Skeletal muscle cell (primary cell): ENCODE results near the gene SELENON.

Experiments used
- DNase-seq: peaks from one replicate; pipeline ENCODE4 v3.0.0-alpha.2; 2010; ENCODE audit warnings: low read depth
- H3K4me3 ChIP-seq: 2 replicates; pipeline ENCODE4 v1.5.1; 2011; ENCODE audit warnings: low read depth, mild to moderate bottlenecking, control low read depth, low read length, moderate library complexity

SELENON gene

DNA sequence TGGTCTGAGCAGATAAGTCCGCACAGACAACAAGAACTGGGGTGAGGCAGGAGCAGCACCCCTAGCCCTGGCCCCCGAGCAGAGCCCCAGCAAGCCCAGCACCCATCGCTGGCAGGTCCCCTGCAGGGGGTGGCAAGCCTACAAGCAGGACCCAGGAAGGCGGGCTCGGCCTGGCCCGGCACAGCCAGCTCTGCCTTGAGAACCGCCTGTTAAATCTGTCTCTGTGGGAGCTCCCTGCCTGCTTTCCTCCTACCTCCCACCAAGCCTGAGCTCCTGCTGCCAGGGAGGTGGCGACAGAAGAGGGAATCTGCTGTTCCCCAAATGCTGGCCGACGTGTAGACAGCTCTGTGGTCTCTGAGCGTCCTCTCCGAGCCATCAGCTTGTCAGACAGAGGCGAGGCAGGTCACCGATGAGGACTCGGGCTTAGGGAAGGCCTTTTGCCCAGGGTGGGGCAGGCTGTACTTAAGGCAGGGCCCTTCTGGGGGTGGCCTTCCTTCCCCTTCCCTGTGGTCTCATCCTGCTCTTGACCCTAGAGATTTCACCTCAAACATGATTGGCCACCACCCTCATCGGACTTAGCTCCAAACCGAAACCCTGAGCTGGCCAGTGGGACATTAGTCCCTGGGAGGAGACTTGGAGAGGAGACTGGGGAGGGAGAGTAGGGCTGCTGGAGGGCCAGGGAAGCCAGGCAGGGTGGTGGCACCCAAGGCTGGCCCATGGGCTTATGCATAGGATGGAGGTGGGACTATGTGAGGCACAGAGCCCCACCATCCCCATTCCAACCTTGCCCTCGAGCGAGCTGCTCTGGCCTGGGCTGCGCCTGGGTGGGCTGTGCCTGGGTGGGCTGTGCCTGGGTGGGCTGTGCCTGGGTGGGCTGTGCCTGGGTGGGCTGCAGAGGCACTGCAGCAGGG is 7.7 kb downstream of the SELENON start:
- H3K4me3 ChIP-seq = no peak overlapping the region
- no peak for DNase-seq

DNA sequence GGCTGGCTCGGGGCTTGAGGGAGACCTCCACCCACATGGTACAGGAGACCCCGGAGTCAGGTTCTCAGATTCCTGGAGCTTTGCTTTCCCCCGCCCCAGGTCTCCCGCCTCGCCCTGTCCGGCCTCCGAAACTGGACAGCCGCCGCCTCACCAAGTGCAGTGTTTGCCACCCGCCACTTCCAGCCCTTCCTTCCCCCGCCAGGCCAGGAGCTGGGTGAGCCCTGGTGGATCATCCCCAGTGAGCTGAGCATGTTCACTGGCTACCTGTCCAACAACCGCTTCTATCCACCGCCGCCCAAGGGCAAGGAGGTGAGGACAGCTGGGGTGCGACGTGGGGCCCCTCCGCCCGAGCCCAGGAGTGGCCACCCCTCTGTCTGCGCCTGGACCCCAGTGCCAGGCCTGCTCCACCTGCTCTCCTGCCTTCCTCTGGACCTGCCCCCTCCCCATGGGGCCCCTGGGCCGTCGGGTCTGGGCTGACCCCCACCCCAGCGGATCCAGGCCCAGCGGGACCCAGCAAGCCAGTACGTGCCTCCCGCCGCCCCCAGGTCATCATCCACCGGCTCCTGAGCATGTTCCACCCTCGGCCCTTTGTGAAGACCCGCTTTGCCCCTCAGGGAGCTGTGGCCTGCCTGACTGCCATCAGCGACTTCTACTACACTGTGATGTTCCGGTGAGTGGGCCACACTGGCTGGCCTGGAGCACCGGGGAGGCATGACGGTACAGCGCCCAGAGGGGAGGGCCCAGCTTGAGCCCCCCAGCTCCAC is 8.7 kb downstream of the SELENON start:
- no peak overlapping the region for H3K4me3 ChIP-seq
- DNase-seq = no peak

DNA sequence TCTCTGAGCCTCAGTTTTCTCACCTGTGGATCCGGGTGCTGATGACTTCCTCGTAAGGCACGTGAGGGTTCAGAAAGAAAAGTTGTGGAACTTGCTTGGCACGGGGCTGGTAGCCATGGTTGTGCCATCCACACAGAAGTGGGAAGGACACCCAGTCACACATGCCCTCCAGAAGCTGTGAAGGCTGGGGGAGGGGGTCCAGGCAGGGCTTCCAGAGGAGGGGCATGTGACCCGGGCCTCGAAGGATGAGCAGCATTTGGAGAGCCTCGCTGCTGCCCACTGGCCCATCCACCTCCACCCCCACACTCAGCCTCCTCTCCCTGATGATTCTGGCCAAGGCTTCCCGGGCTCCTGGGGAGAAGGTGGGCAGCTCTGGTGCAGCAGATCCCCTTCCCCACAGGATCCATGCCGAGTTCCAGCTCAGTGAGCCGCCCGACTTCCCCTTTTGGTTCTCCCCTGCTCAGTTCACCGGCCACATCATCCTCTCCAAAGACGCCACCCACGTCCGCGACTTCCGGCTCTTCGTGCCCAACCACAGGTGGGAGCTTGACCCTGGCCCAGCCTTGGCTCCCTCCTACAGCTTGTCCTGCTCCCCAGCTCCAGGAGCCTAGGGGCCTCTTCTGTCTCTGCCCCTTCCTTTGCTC is 9.4 kb downstream of the SELENON start:
- H3K4me3 ChIP-seq = no peak overlapping the region
- no peak for DNase-seq

DNA sequence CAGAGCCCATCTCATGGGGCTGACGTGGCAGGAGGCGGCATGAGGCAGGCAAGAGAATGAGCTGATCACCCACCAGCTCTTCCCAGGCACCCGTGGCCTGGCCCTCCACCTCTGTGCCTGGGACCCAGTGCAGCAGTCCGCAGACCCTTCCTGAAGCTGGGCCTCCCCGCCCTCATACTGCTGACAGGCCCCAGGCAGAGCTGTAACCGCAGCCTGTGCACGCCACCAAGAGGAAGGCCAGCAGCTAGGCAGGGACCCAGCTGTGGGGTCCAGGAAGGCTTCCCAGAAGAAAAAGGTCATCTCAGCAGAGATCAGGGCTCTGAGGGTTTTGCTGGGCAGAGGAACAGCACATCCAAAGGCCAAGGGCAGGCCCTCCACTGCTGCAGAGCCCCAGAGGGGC is 9.9 kb downstream of the SELENON start:
- no peak for DNase-seq
- no peak overlapping the region for H3K4me3 ChIP-seq

DNA sequence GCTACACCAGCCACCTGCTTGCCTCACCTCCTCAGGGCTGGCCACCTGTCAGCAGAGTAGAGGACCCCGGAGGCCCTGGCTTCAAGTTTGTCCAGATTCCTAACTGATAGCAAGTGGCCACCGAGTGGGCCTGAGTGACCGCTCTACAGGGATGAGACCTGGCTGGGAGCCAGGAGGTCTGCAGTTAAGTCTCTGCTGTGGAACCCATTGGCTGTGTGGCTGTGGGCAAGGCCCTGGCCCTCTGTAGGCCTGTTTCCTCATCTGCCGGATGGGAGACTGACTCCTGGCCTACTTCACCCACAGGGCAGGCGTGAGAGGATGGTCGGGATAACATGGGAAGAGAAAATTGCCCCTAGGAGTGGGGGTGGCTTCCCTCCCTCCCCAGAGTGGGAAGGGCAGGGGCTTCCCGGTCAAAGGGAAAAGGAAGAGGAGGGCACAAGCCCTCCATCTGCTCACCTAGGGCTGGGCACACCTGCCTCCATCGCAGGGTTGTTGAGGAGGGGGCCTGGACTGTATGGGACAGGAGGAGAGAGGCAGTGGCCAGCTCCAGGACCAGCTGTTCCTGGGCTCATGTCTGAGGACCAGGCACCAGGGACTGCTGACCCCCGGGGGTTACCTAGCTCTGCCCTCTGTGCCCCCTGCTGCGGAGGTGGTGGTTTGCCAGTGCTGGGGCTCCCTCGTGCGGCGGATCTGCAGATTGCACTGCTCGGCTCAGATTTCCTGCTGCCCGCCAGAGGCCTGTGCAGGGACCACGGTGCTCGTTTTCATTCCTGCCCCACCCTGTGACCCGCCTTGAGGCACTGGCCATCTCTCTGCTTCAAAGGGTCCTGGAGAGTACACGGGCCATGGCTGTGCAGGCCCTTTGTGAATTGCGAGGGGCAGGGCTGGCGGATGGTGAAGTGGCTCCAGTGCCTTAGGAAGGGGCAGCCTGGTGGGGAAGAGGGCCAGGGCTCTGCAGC is 10.6 kb downstream of the SELENON start:
- DNase-seq = no peak
- no peak overlapping the region for H3K4me3 ChIP-seq

DNA sequence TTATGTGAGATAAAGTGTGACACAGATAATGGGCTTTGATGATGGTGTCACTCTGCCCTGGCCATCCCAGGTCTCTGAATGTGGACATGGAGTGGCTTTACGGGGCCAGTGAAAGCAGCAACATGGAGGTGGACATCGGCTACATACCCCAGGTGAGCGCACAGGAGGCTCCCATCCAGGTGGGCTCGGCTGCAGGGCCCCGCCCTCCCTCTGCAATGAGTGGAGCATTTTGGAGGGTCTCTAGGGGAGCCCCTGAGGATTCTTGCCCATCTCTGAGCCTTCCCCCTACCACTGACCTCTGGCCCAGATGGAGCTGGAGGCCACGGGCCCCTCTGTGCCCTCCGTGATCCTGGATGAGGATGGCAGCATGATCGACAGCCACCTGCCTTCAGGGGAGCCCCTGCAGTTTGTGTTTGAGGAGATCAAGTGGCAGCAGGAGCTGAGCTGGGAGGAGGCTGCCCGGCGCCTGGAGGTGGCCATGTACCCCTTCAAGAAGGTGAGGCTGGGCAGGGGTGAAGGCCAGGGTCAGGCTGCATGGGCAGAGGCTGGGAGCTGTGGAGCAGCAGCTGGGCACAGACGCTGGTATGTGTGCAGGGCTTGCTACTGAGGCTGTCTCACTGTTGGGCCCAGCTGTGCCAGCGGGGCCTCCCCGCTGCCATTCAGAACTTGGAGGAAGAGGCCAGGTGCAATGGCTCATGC is 11.5 kb downstream of the SELENON start:
- no peak overlapping the region for H3K4me3 ChIP-seq
- DNase-seq = no peak

DNA sequence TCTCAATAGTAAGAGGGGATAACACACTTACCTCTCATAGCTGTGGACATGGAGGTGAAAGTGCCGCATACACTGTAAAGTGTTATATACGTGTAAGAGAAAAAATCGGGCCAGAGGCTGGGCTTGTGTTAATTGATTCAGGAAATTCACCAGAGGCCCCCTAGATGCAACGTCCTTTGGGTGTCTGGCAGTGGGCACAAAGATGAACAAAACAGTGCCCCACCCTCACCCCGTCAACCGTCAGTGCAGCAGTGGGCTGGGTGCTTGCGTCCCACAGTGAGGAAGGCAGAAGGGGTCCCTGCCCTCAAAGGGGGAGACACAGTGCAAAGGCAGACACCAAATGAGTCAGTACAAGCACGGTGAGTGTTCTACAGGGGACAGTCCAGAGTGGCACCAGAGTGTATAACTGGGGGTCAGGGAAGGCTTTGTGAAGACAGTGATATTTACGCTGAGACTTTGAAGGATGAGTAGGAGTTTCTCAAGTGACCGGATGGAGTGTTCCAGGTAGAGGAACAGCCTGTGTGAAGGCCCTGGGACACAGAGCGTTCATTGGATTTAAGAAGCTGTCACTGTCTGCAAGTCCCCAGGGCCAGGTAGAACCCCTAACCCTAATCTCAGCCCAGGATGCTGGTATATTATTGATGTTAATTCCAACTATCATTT is 13.2 kb downstream of the SELENON start:
- DNase-seq = no peak
- no peak overlapping the region for H3K4me3 ChIP-seq

DNA sequence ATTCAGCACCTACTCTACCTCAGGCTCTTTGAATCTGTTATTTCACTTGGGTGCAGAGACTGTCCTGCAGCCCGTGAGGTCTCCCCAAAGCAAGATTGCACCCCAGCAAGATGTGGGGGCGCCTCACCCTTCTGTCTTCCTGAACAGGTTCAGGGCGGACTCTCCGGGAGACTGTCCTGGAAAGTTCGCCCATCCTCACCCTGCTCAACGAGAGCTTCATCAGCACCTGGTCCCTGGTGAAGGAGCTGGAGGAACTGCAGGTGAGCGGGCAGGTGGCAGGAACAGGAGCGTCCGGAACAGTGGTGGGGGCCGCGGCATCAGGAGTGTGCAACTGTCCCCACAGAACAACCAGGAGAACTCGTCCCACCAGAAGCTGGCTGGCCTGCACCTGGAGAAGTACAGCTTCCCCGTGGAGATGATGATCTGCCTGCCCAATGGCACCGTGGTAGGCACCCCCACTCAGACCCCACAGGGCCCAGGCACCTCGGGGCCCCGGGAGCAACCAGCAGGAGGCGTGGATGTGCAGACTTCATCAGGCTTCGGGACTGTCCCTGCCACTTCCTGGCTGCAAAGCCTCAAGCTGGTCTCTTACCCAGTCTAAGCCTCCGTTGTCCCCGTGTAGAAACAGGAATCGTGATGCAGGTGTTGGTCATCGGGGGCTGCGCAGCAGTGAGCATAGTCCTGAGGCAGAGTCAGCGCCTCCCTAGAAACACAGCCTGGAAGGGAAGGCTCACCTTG is 13.9 kb downstream of the SELENON start:
- no peak overlapping the region for H3K4me3 ChIP-seq
- DNase-seq = no peak

DNA sequence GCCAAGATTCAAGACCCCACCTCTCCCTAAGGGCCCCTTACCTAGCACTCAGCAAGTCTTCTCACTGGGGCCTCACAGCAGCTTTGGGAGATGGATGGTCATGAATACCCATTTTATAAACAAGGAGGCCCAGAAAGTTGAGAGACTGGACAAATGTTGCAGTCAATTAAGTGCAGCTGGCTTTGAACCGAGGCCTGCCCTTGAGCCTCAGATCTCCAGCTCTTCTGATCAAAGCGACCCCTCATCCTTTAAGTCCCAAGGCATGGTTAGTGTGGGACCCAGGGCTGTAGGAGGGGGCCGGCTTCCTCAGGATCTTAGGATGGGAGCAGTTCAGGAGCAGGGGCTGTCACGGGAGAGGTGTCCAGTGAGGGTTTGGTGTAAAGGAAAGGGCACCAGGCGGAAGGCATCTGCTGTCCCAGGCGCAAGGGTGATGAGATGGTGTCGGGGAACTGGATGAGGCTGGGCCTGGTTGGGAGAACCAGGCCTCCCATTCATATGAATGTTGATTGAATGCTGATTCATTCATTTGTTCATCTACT is 14.6 kb downstream of the SELENON start:
- no peak overlapping the region for H3K4me3 ChIP-seq
- no peak for DNase-seq

DNA sequence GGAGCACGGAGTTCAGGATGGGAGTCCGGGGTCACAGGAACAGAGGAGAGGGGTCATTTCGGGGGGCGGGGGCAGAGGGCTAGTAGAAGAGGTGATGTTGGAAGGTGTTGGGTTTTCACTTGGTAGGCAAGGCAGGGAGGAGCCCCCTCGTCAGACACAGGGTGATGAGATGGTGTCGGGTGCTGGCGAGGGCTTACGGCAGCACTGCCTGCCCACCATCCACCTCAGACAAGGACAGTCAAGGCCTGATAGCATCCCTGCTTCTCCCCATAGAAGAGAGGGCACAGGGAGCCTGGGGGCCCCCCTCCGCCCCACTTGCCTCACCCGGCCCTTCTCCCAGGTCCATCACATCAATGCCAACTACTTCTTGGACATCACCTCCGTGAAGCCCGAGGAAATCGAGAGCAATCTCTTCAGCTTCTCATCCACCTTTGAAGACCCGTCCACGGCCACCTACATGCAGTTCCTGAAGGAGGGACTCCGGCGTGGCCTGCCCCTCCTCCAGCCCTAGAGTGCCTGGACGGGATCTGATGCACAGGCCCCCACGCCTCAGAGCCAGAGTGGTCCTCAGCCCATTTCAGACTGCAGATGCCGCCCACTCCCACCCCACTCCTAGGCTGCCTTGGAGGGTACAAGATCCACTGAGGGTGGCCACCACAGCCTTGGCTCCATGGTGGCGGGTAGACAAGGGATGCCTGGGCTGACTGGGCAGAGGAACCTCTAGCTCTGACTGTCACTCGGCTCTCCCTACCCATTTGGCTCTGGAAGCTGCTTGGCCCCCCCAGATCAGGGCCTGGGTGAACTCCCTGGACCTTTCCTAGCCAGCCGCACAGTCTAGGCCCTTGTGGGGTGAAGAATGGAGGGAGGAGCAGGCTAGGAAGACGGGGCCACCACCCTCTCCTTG is 15.5 kb downstream of the SELENON start:
- DNase-seq = no peak
- H3K4me3 ChIP-seq = no peak overlapping the region

DNA sequence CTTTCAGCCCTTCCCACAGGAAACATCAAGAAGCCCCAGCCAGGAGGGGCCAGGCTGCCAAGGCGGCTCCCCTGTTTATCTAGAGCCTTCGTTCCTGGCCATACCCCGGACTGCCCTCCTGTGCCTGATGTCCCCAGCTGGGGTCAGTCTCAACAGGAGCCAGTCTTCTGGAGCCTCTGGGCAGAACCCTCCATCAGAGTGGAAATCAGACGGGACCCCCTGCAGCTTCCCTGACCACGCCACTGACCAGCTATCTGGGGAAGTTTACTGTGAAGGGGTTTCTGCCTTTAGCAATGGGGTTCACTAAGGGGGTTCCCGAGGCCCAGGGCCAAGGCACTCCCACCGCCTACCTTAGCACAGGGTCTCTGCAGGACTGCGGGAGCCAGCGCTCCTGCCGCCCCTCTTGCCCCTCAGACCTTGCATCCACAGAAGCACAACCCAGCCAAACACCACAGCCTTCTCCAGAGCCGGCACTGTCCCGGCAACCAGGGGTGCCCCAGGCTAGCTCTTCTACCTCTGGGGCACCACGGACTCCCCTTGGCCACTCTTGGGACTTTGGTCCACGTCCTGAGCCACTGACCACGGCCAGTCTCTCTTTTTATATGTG is 16.2 kb downstream of the SELENON start:
- no peak overlapping the region for H3K4me3 ChIP-seq
- DNase-seq = no peak

DNA sequence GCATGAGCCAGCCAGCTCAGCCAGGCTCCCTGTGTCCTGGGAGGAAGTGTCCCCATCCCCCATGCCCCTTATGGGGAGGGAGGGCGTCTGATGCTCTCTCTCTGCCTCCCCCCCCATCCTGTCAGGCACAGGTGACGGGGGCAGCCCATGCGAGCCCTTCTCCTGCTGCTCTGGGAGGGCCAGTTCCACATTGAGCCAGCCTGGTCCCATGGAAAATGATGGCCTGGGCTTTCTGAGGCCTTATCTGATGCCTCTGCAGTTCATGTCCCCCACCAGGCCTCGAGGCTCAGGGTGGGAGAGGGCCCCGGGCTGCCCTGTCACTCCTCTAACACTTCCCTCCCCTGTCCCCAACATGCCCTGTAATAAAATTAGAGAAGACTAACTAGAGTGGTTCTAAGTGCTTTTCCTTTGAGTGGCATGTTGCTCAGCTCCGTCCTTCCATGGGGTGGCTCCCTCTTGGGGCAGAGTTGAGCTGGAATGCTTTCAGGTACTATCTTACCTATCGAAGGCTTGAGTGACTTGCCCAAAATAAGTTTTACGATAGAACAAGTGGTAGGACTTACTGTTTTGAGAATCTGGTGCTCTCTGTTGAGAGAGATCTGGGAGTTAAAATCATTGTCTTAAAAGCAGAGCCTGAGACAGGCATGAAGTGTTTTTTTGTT is 18.0 kb downstream of the SELENON start:
- no peak for DNase-seq
- no peak overlapping the region for H3K4me3 ChIP-seq

DNA sequence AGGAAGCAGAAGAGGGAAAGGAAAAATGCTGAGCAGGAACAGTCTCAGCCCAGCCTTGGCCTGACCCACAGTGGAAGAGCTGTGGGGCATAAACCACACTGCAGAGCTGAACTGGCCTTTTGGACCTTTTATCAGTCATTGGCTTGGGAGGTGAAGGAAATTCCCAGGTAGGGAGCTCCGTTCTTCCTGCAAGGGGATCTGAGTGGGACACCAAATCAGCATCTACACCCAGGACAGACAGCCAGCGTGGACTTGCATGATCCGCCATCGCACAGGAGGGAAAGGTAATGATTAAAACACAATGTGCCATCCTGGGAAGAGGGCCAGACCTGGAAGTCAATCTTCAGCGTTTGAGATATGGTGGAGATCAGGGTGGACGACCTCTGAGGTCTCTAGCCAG is 18.6 kb downstream of the SELENON start:
- peak overlapping the region; percentile 92 for H3K4me3 ChIP-seq
- DNase-seq = no peak

DNA sequence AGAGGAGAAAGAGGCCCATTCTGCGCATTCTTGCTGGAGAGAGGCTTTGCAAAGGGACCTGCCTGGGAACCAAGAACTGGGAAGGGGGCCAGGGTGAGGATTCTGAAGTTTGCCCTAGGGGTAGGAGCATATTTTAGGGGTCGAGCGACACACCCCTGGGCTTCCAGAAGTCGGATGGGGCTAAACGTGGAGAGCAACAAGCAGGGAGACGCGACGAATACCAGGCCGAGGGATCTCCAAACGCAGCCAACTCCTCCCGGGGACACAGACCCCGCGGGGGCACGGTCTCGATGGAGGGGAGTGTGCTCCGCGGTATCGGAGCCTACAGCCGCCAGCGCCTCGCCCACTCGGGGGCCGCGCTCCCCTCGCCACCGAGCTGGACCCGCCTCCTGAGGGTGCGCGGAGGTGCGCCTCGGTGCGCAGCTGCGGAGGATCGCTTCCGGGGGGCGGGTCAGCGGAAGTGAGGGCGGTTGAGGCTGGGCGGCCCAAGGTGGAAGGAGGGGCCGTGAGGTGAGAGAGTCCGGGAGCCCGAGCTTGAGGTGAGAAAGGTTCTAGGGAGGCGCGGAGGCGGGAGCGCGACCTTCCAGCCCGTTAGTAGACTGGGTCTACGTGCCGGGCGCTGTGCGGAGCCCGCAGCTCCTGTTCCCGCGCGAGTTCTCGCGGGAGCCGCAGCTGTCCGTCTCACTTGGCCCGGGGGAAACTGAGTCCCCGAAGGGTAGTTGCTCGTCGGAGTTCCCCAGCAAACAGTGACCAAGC is 19.7 kb downstream of the SELENON start, which contains the start of gene MTFR1L:
TSS of gene MTFR1L (plus strand) at position 464 of the 756 bp plus-strand sequence. CDS start 3,151 bp downstream, outside the sequence.
- peak within 1 kb of the TSS; percentile 92 for H3K4me3 ChIP-seq
- peak; percentile 31 for DNase-seq
